NB4 (cell line): ENCODE results near the gene THSD7B.

Source experiments
- DNase-seq: peaks from one replicate; pipeline ENCODE4 v3.0.0; 2010; ENCODE audit warnings: low read depth
- H3K4me3 ChIP-seq: one replicate; pipeline ENCODE4 v1.5.1; 2011; ENCODE audit warnings: mild to moderate bottlenecking, low read depth, low read length, moderate library complexity
- CTCF ChIP-seq: IDR thresholded peaks from one replicate; pipeline ENCODE4 v1.5.1; 2012; ENCODE audit warnings: low read depth, low read length
- MAX ChIP-seq: IDR thresholded peaks from 2 replicates; pipeline ENCODE4 v1.6.1; 2011; ENCODE audit warnings: low read depth, low read length
- MYC ChIP-seq: IDR thresholded peaks from 2 replicates; pipeline ENCODE4 v1.6.1; 2011; ENCODE audit warnings: low read depth, low read length
- POLR2A ChIP-seq: IDR thresholded peaks from 2 replicates; pipeline ENCODE4 v1.6.1; 2011; ENCODE audit warnings: mild to moderate bottlenecking; ENCODE audit not compliant: insufficient read length; ENCODE audit errors: extremely low read depth

Gene THSD7B

DNA sequence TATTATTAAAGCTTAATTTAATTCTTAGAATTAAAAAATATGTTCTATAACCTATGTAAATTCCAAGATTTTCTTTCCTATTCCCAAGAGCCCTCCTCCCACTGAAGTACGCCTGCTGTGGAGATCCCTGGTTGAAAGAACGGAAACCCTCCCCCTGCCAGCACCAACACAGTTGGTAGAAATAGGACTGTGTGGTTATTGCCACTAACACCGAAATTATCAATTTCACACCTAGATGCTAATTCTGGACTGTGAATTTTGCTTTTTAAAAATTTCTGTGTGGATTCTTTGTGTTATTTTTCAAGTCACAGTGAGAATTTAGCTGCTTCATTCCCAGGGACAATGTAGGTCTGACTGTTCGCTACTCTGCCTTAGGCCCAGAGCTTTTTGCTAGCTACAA, 893.1 kb downstream of the THSD7B start:
- H3K4me3 ChIP-seq, result no peak overlapping the region
- TF ChIP-seq MYC (no peak), CTCF (no peak), POLR2A (no peak), MAX (no peak)
- DNase-seq, result no peak

- peak; percentile 5 for DNase-seq
- TF ChIP-seq CTCF, result no peak
- no peak for TF ChIP-seq MYC
- TF ChIP-seq MAX, result no peak
- no peak for TF ChIP-seq POLR2A
- H3K4me3 ChIP-seq, result no peak overlapping the region
Measured at GRCh38 chr2:137659616-137660015, 894.3 kb downstream of the THSD7B start.

DNA sequence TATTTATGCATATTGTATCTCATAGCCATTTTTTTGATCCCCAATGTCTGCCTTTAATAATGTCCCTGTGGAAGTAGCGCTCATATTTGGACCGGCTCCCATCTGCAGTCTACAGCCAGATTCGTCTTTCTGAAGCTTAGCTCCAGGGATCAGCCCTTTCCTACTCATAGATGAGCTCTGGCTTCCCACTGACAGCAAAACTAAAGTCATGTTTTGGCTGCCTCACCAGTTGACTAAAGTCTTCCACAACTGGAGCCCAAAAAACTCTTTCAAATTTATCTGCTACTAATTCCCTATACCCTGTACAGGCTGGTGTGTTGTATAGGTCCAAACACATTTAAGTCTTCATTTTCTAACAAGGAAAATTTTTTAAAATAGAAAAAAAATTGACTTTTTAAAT, 904.8 kb downstream of the THSD7B start:
- DNase-seq, result no peak
- no peak for TF ChIP-seq CTCF
- no peak for TF ChIP-seq MYC
- no peak for TF ChIP-seq MAX
- no peak for TF ChIP-seq POLR2A
- no peak overlapping the region for H3K4me3 ChIP-seq

- no peak for DNase-seq
- TF ChIP-seq POLR2A (no peak), MYC (no peak), MAX (no peak), CTCF (no peak)
- no peak overlapping the region for H3K4me3 ChIP-seq
Measured at GRCh38 chr2:137672989-137673552, 907.7 kb downstream of the THSD7B start.

GRCh38 chr2:137674991-137675390, 909.6 kb downstream of the THSD7B start:
- H3K4me3 ChIP-seq, result no peak overlapping the region
- TF ChIP-seq MAX, result no peak
- no peak for TF ChIP-seq MYC
- TF ChIP-seq CTCF, result no peak
- TF ChIP-seq POLR2A, result no peak
- DNase-seq, result no peak

DNA sequence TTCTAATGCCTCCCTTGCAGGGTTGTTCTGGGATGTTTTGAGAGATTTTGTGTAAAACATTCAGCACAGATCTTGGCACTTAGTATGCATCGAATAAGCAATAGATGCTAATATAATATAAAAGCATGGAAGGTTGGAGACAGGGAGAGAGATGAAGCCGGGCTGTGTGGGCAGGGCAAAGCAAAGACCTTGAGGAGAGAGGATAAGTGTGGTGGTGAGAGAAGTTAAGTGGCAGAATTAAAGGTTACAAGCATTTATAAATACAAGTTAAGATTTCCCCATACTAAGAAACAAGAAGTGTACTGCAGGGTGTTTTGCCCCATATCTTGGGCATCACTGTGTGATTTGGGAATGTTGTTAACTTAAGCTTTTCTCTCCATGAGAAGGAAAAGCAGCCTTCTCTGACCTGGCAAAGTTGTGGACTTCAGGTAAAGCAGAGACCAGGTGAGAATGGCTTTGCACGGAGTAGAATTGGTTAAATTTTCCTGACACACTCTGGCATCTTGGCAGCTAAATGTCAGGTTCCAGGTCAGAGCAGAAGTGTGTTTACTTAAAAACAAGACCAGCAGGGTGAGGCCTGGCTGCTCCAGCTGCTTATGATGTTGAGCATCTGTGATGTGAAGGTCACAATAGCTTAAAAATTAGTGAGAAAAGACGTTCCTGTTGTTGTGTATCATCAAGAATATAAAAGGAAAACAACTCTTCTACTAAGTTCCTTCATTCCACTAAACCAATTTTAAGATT, 910.4 kb downstream of the THSD7B start:
- no peak for TF ChIP-seq POLR2A
- TF ChIP-seq CTCF, result no peak
- TF ChIP-seq MYC, result no peak
- no peak for TF ChIP-seq MAX
- no peak overlapping the region for H3K4me3 ChIP-seq
- no peak for DNase-seq
